Measurements from ENCODE around the gene CHMP4B.
A peak's percentile ranks its signal among the peaks of the same experiment; 100 is the strongest.

The CHMP4B gene

DNA sequence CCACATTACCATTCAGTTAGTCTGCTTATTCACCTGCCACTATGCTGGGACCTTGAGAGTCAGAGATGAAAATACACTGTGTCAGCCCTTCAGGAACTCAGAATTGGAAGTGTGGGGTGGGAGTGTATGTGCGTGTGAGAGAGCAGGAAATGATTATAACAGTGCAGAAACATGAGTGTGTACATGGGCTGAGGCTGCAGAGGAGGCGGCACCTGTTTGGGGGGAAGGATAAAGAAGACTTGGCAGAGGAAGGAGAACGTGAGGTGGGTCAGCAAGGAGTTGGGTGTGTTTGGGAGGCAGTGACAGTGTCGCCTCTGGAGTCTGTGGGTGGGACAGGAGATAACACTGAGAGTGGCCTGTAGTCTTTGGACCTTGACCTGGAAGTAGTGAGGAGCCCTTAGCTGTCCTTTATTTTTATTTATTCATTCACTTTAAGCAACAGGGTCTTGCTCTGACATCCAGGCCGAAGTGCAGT, 3.1 kb downstream of the CHMP4B start:
- H3K4me3 Mint-ChIP-seq: peak overlapping the region; percentile 91
- no peaks in the 10 kb centered on the region for H3K27me3 Mint-ChIP-seq
- no peak for DNase-seq (ENCODE audit: low spot score in 2 of 2)
- no peak for ATAC-seq (replicated peaks; ENCODE audit: extremely low read depth, poor library complexity, severe bottlenecking)
- H3K36me3 Mint-ChIP-seq (ENCODE audit: insufficient read depth): peaks cover 9% of the 10 kb centered on the region
- H3K9me3 Mint-ChIP-seq: no peaks in the 10 kb centered on the region
- peaks cover 66% of the 10 kb centered on the region for H3K4me1 Mint-ChIP-seq
- H3K27ac Mint-ChIP-seq (ENCODE audit: low read depth): peak overlapping the region; percentile 6

DNA sequence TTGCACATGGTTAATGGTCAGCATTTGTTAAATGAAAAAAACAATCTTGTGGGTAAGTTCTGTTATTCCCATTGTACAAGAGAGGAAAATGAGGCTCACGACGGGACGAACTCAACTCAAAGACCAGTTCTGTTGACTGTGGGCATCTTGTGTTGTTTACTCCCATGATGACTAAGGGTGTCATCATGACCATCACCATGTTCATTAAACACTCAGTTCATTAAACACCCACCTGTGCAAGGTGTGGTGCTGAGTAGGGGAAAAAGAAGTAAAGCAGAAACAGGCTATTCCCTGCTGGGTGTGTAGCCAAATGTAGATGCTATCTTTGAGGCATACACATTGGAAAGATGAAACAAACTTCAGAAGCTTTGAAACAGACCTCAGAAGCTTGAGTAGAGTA, 4.5 kb downstream of the CHMP4B start:
- H3K36me3 Mint-ChIP-seq (ENCODE audit: insufficient read depth): peaks cover 9% of the 10 kb centered on the region
- ATAC-seq (replicated peaks; ENCODE audit: extremely low read depth, poor library complexity, severe bottlenecking): no peak

DNA sequence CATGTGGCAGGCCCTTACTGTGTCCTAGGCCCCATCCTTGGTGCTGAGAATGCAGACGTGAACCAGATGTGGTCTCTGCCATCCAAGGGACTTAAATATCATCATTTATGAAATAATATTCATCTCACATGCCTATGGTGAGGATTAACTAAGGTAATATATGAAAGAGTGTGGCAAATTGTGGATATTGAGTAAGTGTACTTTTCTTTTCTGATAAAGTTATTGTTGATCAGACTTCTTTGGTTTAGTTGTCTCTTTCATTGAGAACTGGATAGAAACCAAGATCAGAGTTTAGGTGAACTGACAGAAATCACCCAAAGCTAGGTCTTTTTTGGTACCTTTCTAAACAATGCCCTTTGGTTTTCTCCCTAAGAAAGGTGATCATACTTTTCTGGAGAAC, 5.0 kb downstream of the CHMP4B start:
- peaks cover 77% of the 10 kb centered on the region for H3K4me1 Mint-ChIP-seq
- no peak for DNase-seq (ENCODE audit: low spot score in 2 of 2)
- no peaks in the 10 kb centered on the region for H3K27me3 Mint-ChIP-seq
- H3K27ac Mint-ChIP-seq (ENCODE audit: low read depth): no peak overlapping the region
- no peak for ATAC-seq (replicated peaks; ENCODE audit: extremely low read depth, poor library complexity, severe bottlenecking)
- no peak overlapping the region for H3K4me3 Mint-ChIP-seq
- peaks cover 9% of the 10 kb centered on the region for H3K36me3 Mint-ChIP-seq (ENCODE audit: insufficient read depth)
- no peaks in the 10 kb centered on the region for H3K9me3 Mint-ChIP-seq

More for the DNA sequence above, 4.5 kb downstream of the CHMP4B start:
- DNase-seq (ENCODE audit: low spot score in 2 of 2): no peak
- H3K4me1 Mint-ChIP-seq: peaks cover 76% of the 10 kb centered on the region
- no peak overlapping the region for H3K27ac Mint-ChIP-seq (ENCODE audit: low read depth)
- no peaks in the 10 kb centered on the region for H3K9me3 Mint-ChIP-seq
- H3K4me3 Mint-ChIP-seq: no peak overlapping the region
- no peaks in the 10 kb centered on the region for H3K27me3 Mint-ChIP-seq

DNA sequence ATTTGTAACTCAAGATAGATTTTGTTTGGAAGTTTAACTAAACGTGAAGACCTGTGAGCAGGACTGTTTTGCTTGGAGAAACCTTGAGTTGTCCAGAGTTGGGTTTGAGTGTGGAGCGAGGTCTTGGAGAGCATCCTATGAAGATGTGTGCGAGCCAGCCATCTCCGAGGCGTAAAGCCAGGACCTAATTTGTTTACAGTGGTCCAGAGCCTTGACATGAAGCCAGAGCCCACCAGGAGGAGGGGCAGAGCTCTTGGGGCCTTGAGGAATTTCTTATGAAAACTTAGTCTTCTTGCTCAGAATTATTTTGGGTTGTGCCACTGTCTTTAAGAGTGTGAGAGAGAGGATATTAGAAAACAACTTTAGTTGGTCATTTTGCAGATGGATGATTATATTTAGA, 6.3 kb downstream of the CHMP4B start:
- Mint-ChIP-seq H3K4me1 (peaks cover 72% of the 10 kb centered on the region), H3K27me3 (no peaks in the 10 kb centered on the region), H3K4me3 (no peak overlapping the region)

DNA sequence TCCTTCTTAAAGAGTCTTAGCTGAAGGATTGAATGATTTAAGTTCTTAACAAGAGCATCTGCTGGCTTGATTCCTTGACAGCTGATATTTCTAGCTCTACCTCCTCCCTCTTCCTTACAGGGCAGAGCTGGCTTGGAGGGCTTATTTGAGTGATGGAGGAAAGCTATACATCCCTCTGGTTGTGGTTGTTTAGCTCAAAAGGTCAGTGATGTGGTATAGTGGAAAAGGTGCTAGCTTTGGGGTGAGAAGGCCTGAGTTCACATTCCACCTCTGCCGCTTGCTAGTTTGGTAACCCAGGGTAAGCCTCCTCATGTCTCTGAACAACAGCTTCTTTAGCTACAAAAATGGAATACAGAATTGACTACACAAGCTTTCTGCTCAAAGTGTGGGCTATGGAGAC, 8.3 kb downstream of the CHMP4B start:
- Mint-ChIP-seq H3K27me3 (no peaks in the 10 kb centered on the region), H3K4me1 (peaks cover 62% of the 10 kb centered on the region), H3K9me3 (no peaks in the 10 kb centered on the region), H3K4me3 (no peak overlapping the region), H3K36me3 (ENCODE audit: insufficient read depth) (peaks cover 3% of the 10 kb centered on the region), H3K27ac (ENCODE audit: low read depth) (peak overlapping the region; percentile 33)
- ATAC-seq (replicated peaks; ENCODE audit: extremely low read depth, poor library complexity, severe bottlenecking) (no peak), DNase-seq (ENCODE audit: low spot score in 2 of 2) (no peak)

More for the DNA sequence above, 6.3 kb downstream of the CHMP4B start:
- no peak overlapping the region for H3K27ac Mint-ChIP-seq (ENCODE audit: low read depth)
- H3K36me3 Mint-ChIP-seq (ENCODE audit: insufficient read depth): peaks cover 3% of the 10 kb centered on the region
- DNase-seq (ENCODE audit: low spot score in 2 of 2): no peak
- no peaks in the 10 kb centered on the region for H3K9me3 Mint-ChIP-seq
- no peak for ATAC-seq (replicated peaks; ENCODE audit: extremely low read depth, poor library complexity, severe bottlenecking)

DNA sequence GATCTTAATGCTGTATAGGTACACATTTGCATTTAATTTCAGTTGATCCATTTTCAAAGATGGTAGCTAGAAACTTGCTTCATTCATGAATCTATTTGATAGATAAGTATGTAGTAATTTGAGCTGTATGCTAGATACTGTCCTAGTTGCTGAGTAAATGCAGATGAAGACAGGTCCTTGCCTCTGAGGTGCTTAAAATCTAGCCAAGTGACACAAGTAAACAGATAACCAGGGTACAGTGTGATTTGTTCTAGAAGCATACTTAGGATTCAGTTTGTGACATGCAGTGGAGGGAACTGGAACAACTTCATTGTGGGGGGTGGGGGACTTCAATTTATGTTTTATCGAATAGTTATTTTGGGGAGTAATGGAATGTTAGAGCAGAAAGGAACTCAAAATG, 9.2 kb downstream of the CHMP4B start:
- Mint-ChIP-seq H3K27me3 (no peaks in the 10 kb centered on the region), H3K36me3 (ENCODE audit: insufficient read depth) (peaks cover 3% of the 10 kb centered on the region)

DNA sequence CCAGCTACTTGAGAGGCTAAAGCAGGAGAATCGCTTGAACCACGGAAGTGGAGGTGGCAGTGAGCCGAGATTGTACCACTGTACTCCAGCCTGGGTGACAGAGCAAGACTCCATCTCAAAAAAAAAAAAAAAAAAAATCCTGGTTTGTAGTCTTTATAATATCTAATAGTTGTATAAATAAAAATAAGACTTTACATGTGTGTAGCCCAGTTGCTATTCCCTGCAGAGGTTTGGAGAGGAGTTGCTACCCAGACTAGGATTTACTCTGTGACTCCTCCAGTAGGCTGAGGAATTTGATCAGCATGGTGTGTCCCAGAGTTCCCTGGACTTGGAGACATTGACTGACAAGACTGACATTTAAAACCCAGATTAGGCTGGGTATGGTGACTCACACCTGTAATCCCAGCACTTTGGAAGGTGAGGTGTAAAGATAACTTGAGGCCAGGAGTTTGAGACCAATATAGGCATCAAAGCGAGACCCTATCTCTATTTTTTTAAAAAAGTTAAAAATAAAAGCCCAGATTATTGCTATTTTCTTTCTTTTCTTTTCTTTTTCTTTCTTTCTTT, 10.2 kb downstream of the CHMP4B start:
- no peak for ATAC-seq (replicated peaks; ENCODE audit: extremely low read depth, poor library complexity, severe bottlenecking)
- Mint-ChIP-seq H3K27me3 (no peaks in the 10 kb centered on the region), H3K27ac (ENCODE audit: low read depth) (no peak overlapping the region), H3K4me3 (no peak overlapping the region), H3K36me3 (ENCODE audit: insufficient read depth) (peaks cover 3% of the 10 kb centered on the region), H3K4me1 (peaks cover 64% of the 10 kb centered on the region), H3K9me3 (no peaks in the 10 kb centered on the region)
- DNase-seq (ENCODE audit: low spot score in 2 of 2): no peak

More for the DNA sequence above, 9.2 kb downstream of the CHMP4B start:
- peaks cover 62% of the 10 kb centered on the region for H3K4me1 Mint-ChIP-seq
- no peaks in the 10 kb centered on the region for H3K9me3 Mint-ChIP-seq
- no peak for ATAC-seq (replicated peaks; ENCODE audit: extremely low read depth, poor library complexity, severe bottlenecking)
- no peak for DNase-seq (ENCODE audit: low spot score in 2 of 2)
- peak overlapping the region; percentile 60 for H3K27ac Mint-ChIP-seq (ENCODE audit: low read depth)
- H3K4me3 Mint-ChIP-seq: no peak overlapping the region

DNA sequence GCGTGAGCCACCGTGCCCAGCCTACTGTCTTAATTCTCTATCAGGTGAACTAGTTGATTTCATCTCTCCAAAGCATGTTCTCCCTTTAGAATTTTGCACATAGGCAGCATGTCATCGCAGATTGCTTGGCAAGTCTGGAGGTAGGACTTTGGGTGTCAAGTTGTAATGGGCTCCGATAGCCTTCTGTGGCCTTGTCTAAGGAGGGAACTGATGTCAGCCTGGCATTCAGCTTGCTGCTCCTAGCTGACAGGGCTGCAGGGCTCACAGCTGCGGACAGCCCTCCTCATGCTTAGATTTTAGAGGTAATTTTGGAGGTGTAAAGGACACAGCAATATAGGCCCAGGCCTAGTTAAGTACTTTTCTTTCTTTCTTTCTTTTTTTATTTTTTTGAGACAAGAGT, 11.3 kb downstream of the CHMP4B start:
- Mint-ChIP-seq H3K27me3 (no peaks in the 10 kb centered on the region), H3K9me3 (no peaks in the 10 kb centered on the region), H3K4me3 (no peak overlapping the region), H3K36me3 (ENCODE audit: insufficient read depth) (peaks cover 3% of the 10 kb centered on the region), H3K27ac (ENCODE audit: low read depth) (no peak overlapping the region), H3K4me1 (peaks cover 67% of the 10 kb centered on the region)
- ATAC-seq (replicated peaks; ENCODE audit: extremely low read depth, poor library complexity, severe bottlenecking) (no peak), DNase-seq (ENCODE audit: low spot score in 2 of 2) (no peak)

DNA sequence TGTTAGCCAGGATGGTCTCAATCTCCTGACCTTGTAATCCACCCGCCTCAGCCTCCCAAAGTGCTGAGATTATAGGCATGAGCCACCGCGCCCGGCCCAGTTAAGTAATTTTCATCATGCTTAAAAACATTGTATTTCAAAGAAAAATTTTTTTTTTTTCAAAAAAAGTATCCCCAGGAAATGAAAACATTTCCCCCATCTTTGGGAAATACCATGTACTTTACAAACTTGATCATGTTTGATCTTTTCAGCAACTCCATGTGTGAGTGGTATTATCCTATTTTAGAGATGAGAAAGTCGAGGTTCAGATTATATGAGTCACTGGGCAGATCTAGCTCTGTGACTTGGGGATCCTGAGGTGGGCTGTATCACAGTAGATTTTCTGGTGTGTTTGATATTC, 11.8 kb downstream of the CHMP4B start:
- Mint-ChIP-seq H3K9me3 (no peaks in the 10 kb centered on the region), H3K36me3 (ENCODE audit: insufficient read depth) (peaks cover 3% of the 10 kb centered on the region), H3K27ac (ENCODE audit: low read depth) (no peak overlapping the region), H3K27me3 (no peaks in the 10 kb centered on the region), H3K4me1 (peaks cover 67% of the 10 kb centered on the region), H3K4me3 (no peak overlapping the region)
- DNase-seq (ENCODE audit: low spot score in 2 of 2) (no peak), ATAC-seq (replicated peaks; ENCODE audit: extremely low read depth, poor library complexity, severe bottlenecking) (no peak)

DNA sequence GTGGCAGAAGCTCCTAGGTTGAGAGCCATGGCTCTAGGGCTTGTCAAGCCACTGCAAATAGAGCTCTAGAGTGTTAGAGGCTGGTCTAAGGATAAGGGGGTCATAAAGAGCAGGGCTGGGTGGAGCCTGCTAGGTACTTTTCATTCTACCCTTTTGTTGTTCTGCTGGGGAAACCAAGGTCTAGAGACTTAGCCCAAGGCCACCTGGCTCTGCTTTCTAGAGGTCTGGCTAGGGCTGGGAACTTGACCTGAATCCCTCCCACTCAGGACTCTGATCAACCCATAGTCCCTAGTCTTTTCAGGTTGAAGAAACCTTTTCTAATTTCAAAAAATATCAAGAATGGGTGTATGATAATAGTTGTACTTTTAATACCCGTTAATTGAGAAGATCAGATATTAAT, 13.7 kb downstream of the CHMP4B start:
- no peaks in the 10 kb centered on the region for H3K9me3 Mint-ChIP-seq
- peaks cover 67% of the 10 kb centered on the region for H3K4me1 Mint-ChIP-seq
- DNase-seq (ENCODE audit: low spot score in 2 of 2): no peak
- no peaks in the 10 kb centered on the region for H3K27me3 Mint-ChIP-seq
- H3K36me3 Mint-ChIP-seq (ENCODE audit: insufficient read depth): peaks cover 5% of the 10 kb centered on the region
- no peak overlapping the region for H3K27ac Mint-ChIP-seq (ENCODE audit: low read depth)
- ATAC-seq (replicated peaks; ENCODE audit: extremely low read depth, poor library complexity, severe bottlenecking): no peak
- H3K4me3 Mint-ChIP-seq: no peak overlapping the region

DNA sequence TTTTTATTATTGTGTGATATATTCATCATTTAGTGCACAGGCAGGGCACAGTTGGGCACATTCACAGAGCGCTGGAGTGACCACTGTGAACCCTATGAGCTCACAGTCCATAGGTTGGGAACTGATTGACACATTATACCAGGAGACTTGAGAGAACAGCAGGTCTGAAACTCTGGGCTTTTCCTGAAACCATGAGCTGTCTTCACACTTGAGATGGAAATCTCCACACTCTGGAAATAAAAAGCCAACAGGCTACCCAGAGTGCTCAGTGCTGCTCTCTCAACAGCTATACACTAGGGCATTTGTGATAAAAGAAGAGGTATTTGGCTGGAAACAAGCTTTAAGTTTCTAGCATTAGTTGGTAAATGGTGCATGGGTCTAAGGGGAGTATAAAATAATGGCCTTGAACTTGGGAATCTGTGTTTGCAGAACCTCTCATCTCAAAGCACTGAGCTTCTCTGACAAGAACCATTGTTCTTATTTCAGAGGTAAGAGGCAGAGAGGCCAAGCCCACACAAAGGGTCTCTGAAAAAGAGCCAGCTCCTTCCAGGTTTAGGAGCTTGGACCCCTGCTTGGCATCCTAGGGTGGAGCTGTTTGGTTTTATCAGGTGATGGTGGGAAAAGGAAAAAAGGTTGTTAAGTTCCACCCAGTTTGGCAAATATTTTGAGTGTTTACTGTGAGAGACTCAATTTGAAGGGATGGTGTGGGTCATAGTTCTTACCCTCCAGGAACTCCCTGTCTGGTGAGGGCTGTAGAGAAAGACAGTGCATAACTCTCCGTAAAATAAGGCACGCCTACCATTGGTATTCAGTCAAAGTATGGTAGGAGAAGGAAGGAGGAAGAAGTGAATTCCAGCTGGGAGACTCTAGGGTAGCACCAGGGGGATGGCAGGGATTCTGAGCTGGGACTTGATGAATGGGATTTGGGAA, 14.5 kb downstream of the CHMP4B start:
- Mint-ChIP-seq H3K27me3 (no peaks in the 10 kb centered on the region), H3K36me3 (ENCODE audit: insufficient read depth) (peaks cover 7% of the 10 kb centered on the region), H3K4me1 (peaks cover 67% of the 10 kb centered on the region), H3K9me3 (no peaks in the 10 kb centered on the region), H3K27ac (ENCODE audit: low read depth) (no peak overlapping the region), H3K4me3 (no peak overlapping the region)
- DNase-seq (ENCODE audit: low spot score in 2 of 2): no peak
- ATAC-seq (replicated peaks; ENCODE audit: extremely low read depth, poor library complexity, severe bottlenecking): no peak

DNA sequence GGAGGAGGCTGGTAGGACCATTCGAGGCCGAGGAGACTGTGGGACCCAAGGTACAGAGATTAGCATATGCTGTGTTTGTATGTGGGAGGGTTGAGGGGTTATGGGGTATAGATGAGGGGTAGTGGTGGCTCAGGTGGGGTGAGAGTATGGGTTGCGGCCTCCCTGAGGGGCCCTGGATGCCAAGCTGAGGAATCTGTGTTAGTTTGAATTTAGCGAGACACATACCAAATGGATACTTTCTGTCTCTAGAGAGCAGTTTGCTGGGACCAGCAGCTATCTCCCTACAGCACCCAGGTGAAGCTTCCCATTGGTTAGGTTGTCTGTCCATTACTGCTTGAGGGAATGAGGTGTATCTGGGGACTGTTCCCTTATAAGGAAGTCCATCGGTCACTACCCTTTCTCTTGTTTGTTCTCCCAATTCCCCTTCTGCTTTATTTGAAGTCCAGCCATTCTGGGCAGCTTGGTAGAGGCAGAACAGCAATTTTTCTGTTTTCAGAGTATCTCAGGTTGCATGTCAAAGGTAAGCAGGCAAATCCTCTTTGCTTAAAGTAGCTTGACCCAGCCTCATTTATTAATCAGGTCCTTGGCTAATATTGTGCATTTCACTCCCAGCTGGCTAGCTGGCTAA, 15.2 kb downstream of the CHMP4B start:
- Mint-ChIP-seq H3K4me1 (peaks cover 67% of the 10 kb centered on the region), H3K4me3 (no peak overlapping the region), H3K27ac (ENCODE audit: low read depth) (peak overlapping the region; percentile 7), H3K27me3 (no peaks in the 10 kb centered on the region), H3K9me3 (no peaks in the 10 kb centered on the region), H3K36me3 (ENCODE audit: insufficient read depth) (peaks cover 7% of the 10 kb centered on the region)
- DNase-seq (ENCODE audit: low spot score in 2 of 2) (no peak), ATAC-seq (replicated peaks; ENCODE audit: extremely low read depth, poor library complexity, severe bottlenecking) (no peak)

Data from central memory CD8-positive, alpha-beta T cell (primary cell).